ENCODE results near the gene MCC.

Gene MCC

GRCh38 chr5:113040672-113041260 is 447.5 kb downstream of the MCC start:
- DNase-seq, result no peak

GRCh38 chr5:113039934-113040285 is 448.3 kb downstream of the MCC start:
- DNase-seq, result no peak

GRCh38 chr5:113039229-113039933 is 448.9 kb downstream of the MCC start:
- no peak for DNase-seq

- DNase-seq, result no peak
These were observed 449.5 kb downstream of the MCC start for GRCh38 chr5:113038714-113039113.

- no peak for DNase-seq
These were observed 450.1 kb downstream of the MCC start for GRCh38 chr5:113038136-113038535.

- no peak for DNase-seq
These were observed 451.4 kb downstream of the MCC start for GRCh38 chr5:113036826-113037225.

GRCh38 chr5:113036321-113036720 is 451.9 kb downstream of the MCC start:
- no peak for DNase-seq

- DNase-seq, result no peak
These were observed 453.2 kb downstream of the MCC start for GRCh38 chr5:113035096-113035495.

- no peak for DNase-seq
These were observed 454.0 kb downstream of the MCC start for GRCh38 chr5:113034182-113034773.

- DNase-seq, result no peak
These were observed 456.7 kb downstream of the MCC start for GRCh38 chr5:113031557-113031956.

GRCh38 chr5:113031104-113031503 is 457.1 kb downstream of the MCC start:
- DNase-seq, result no peak

- no peak for DNase-seq
These were observed 458.6 kb downstream of the MCC start for GRCh38 chr5:113029614-113030013.

- no peak for DNase-seq
These were observed 460.8 kb downstream of the MCC start for GRCh38 chr5:113027431-113027830.

GRCh38 chr5:113027015-113027414 is 461.2 kb downstream of the MCC start:
- no peak for DNase-seq

GRCh38 chr5:113026211-113026610 is 462.0 kb downstream of the MCC start:
- DNase-seq, result no peak

- no peak for DNase-seq
These were observed 462.7 kb downstream of the MCC start for GRCh38 chr5:113025596-113025995.

- no peak for DNase-seq
These were observed 464.1 kb downstream of the MCC start for GRCh38 chr5:113024076-113024697.

GRCh38 chr5:113022661-113023060 is 465.6 kb downstream of the MCC start:
- no peak for DNase-seq

GRCh38 chr5:113020461-113021273 is 467.6 kb downstream of the MCC start:
- DNase-seq, result no peak

- DNase-seq, result no peak
These were observed 470.2 kb downstream of the MCC start for GRCh38 chr5:113017881-113018635.

- DNase-seq, result no peak
These were observed 482.8 kb downstream of the MCC start for GRCh38 chr5:113005454-113005853.

- DNase-seq, result no peak
These were observed 484.5 kb downstream of the MCC start for GRCh38 chr5:113003763-113004162.
